SK-N-SH (cell line): ENCODE measurements around the gene BAIAP3. TPM values are rescaled to one million over a fixed set of nuclear protein-coding genes. Genes with fewer than 3 reads are reported as not detected.

Experiments
- CTCF ChIA-PET: fragments of 300-600, 350-600 bp; formaldehyde crosslinking; extraction: SDS; loops from one replicate; lab custom pipeline; 2021; lab: Yijun Ruan, JAX
- POLR2A ChIA-PET: fragments of 350-600 bp; sonication (Branson Sonifier 250); formaldehyde crosslinking; extraction: SDS; loops from one replicate; lab custom pipeline; 2020; ENCODE audit warnings: antibody characterized with exemption, inconsistent platforms; lab: Yijun Ruan, JAX
- DNase-seq: peaks from one replicate; pipeline ENCODE4 v3.0.0; 2012
- H2AFZ ChIP-seq: fragments of 200-600 bp; sonication (generic); 2 replicates; pipeline ENCODE4 v1.8.1; 2016; ENCODE audit warnings: antibody characterized with exemption, mild to moderate bottlenecking, low read depth
- H3F3A ChIP-seq: fragments of 200-600 bp; sonication (generic); replicated peaks from 2 replicates; pipeline ENCODE3; 2016; ENCODE audit warnings: antibody characterized with exemption, mild to moderate bottlenecking; ENCODE audit not compliant: insufficient read depth
- H3K27ac ChIP-seq, 2 experiments: fragments of 200-500 bp in 1 of 2; fragments of 200-600 bp in 1 of 2; sonication (Bioruptor generic) in 1 of 2; sonication (generic), shearing (Covaris generic) in 1 of 2; 2 replicates each; pipeline versions ENCODE4 v1.5.1 to v1.6.1; 2014 to 2016; ENCODE audit warnings: low read depth in 2 of 2, inconsistent platforms in 1 of 2, low read length in 1 of 2, mild to moderate bottlenecking in 1 of 2, mixed read lengths in 1 of 2
- H3K27me3 ChIP-seq: fragments of 200-600 bp; sonication (generic), shearing (Covaris generic); 2 replicates; pipeline ENCODE4 v1.6.1; 2016; ENCODE audit warnings: mixed run types; ENCODE audit not compliant: insufficient read depth
- H3K36me3 ChIP-seq, 2 experiments: fragments of 200-500 bp in 1 of 2; fragments of 200-600 bp in 1 of 2; sonication (Bioruptor generic) in 1 of 2; sonication (generic) in 1 of 2; replicated peaks in 1 of 2; 2 replicates each; pipeline versions ENCODE3 to v1.5.1; 2014 to 2016; ENCODE audit warnings: low read length in 1 of 2, mild to moderate bottlenecking in 1 of 2; ENCODE audit not compliant: insufficient read depth in 2 of 2, control insufficient read depth in 1 of 2
- H3K4me1 ChIP-seq, 2 experiments: fragments of 200-500 bp in 1 of 2; fragments of 200-600 bp in 1 of 2; sonication (Bioruptor generic) in 1 of 2; sonication (generic), shearing (Covaris generic) in 1 of 2; 2 replicates each; pipeline versions ENCODE4 v1.5.1 to v1.6.1; 2014 to 2016; ENCODE audit warnings: low read depth in 1 of 2, low read length in 1 of 2, mixed run types in 1 of 2; ENCODE audit not compliant: insufficient read depth in 2 of 2, control insufficient read depth in 1 of 2
- H3K4me2 ChIP-seq: fragments of 200-600 bp; sonication (generic), shearing (Covaris generic); 2 replicates; pipeline ENCODE4 v1.6.1; 2017; ENCODE audit warnings: mixed run types
- H3K4me3 ChIP-seq, 2 experiments: fragments of 200-500 bp in 1 of 2; fragments of 200-600 bp in 1 of 2; sonication (Bioruptor generic) in 1 of 2; sonication (generic), shearing (Covaris generic) in 1 of 2; 2 replicates each; pipeline versions ENCODE4 v1.5.1 to v1.8.1; 2014 to 2016; ENCODE audit warnings: low read depth in 2 of 2, inconsistent platforms in 1 of 2, low read length in 1 of 2, mild to moderate bottlenecking in 1 of 2, mixed read lengths in 1 of 2, moderate library complexity in 1 of 2
- H3K79me2 ChIP-seq: fragments of 200-600 bp; sonication (generic); 2 replicates; pipeline ENCODE4 v1.8.1; 2017; ENCODE audit warnings: mild to moderate bottlenecking; ENCODE audit not compliant: insufficient read depth
- H3K9ac ChIP-seq: fragments of 200-600 bp; sonication (generic); 2 replicates; pipeline ENCODE4 v1.6.1; 2017; ENCODE audit warnings: mixed run types
- H3K9me2 ChIP-seq: fragments of 200-600 bp; sonication (generic); 2 replicates; pipeline ENCODE4 v1.6.1; 2017; ENCODE audit warnings: mixed run types
- H3K9me3 ChIP-seq: fragments of 200-600 bp; sonication (generic); 2 replicates; pipeline ENCODE4 v1.6.1; 2017; ENCODE audit warnings: mixed run types, mild to moderate bottlenecking, moderate library complexity
- H4K20me1 ChIP-seq: fragments of 200-600 bp; sonication (generic); 2 replicates; pipeline ENCODE4 v1.6.1; 2017; ENCODE audit warnings: mild to moderate bottlenecking, mixed run types; ENCODE audit not compliant: insufficient read depth
- CHD2 ChIP-seq: fragments of 150-350 bp; IDR thresholded peaks from 2 replicates; pipeline ENCODE4 v1.6.1; 2018; ENCODE audit warnings: low read length; ENCODE audit not compliant: partially characterized antibody
- FOSL2 ChIP-seq: IDR thresholded peaks from 2 replicates; pipeline ENCODE4 v1.4.0; 2012; ENCODE audit warnings: low read depth, mild to moderate bottlenecking, moderate library complexity, borderline replicate concordance
- FOXM1 ChIP-seq: IDR thresholded peaks from 2 replicates; pipeline ENCODE4 v1.4.0; 2012; ENCODE audit warnings: low read depth, mild to moderate bottlenecking
- NFIC ChIP-seq: IDR thresholded peaks from 2 replicates; pipeline ENCODE4 v1.4.0; 2012; ENCODE audit warnings: borderline replicate concordance
- NRF1 ChIP-seq: IDR thresholded peaks from 2 replicates; pipeline ENCODE4 v1.6.1; 2012; ENCODE audit warnings: low read depth, mild to moderate bottlenecking, low read length
- POLR2AphosphoS5 ChIP-seq: IDR thresholded peaks from 2 replicates; pipeline ENCODE4 v1.6.1; 2012; ENCODE audit warnings: low read depth, low read length
- RAD21 ChIP-seq: IDR thresholded peaks from 2 replicates; pipeline ENCODE4 v1.6.1; 2012; ENCODE audit warnings: mild to moderate bottlenecking, low read length
- RXRA ChIP-seq: IDR thresholded peaks from 2 replicates; pipeline ENCODE4 v1.4.0; 2012; ENCODE audit warnings: low read depth, mild to moderate bottlenecking, borderline replicate concordance
- SIN3A ChIP-seq: IDR thresholded peaks from 2 replicates; pipeline ENCODE4 v1.6.1; 2012; ENCODE audit warnings: low read depth, mild to moderate bottlenecking, low read length, moderate library complexity, borderline replicate concordance
- TAF1 ChIP-seq: IDR thresholded peaks from 2 replicates; pipeline ENCODE4 v1.6.1; 2012; ENCODE audit warnings: low read depth, mild to moderate bottlenecking, low read length, moderate library complexity, borderline replicate concordance
- TEAD4 ChIP-seq: IDR thresholded peaks from 2 replicates; pipeline ENCODE4 v1.4.0; 2012; ENCODE audit warnings: mild to moderate bottlenecking, borderline replicate concordance; ENCODE audit not compliant: insufficient read depth
- YY1 ChIP-seq: IDR thresholded peaks from 2 replicates; pipeline ENCODE4 v1.4.0; 2012; ENCODE audit warnings: low read depth, mild to moderate bottlenecking
- WGBS: methylation state at CpG from one replicate; pipeline ENCODE4 v1.1.6; 2017; ENCODE audit warnings: low lambda C conversion rate; 5-methylcytosine and 5-hydroxymethylcytosine counted together
- polyA plus RNA-seq, 3 experiments: library from polyadenylated mRNA; depleted of rRNA; stranded (reverse); fragments of >200 nt; gene quantifications; 2 replicates each; pipeline ENCODE4 v1.2.3, GENCODE V29; 2012
- TF ChIP-seq, protein P1 (sequence below): IDR thresholded peaks from 2 replicates; pipeline ENCODE4 v1.4.0; 2012; ENCODE audit warnings: low read depth, borderline replicate concordance
- TF ChIP-seq, protein P2 (sequence below): IDR thresholded peaks from 2 replicates; pipeline ENCODE4 v1.4.0; 2012; ENCODE audit warnings: low read depth
- TF ChIP-seq, protein P3 (sequence below): IDR thresholded peaks from 2 replicates; pipeline ENCODE4 v1.4.0; 2012; ENCODE audit warnings: low read depth, borderline replicate concordance

Gene BAIAP3
- polyA plus RNA-seq, 1 of the 3 experiments (the other 2 are of a cell fraction): 1.1 TPM

DNA sequence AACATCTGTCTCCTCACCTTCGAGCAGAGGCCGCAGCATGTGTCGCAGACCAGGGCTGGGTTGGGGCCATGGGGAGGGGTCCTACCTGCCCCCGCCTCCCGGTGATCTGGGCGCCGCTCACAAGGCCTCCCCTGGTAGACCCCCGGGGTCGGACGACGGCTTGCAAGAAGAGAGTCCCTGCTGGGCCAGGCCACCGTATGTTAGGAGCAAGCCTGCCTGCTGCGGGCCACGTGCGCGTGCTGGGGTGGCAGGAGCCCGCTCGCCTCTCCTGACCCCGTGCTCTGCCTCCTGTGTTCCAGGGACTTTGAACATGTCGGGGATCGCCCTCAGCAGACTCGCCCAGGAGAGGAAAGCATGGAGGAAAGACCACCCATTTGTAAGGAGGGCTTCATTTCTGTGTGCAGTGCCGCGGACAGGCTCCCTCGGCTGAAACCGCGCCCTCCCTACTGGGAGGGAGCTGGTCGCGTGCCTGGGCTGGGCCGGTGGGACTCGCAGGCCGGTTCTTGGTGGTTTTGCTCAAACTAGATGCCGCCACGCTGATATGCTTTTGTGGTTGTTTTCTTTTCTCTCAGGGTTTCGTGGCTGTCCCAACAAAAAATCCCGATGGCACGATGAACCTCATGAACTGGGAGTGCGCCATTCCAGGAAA lies 19.6 kb upstream of the BAIAP3 start:
- WGBS: 95% methylated on average over 29 of the region's 38 CpGs
- H3K9ac ChIP-seq: no peak overlapping the region
- ChIA-PET CTCF (no interaction called here), POLR2A (interaction anchor here (1.4 kb wide), 1 partner anchor 18 kb away, joined by 4 read pairs; no protein-coding TSS in a partner anchor)
- peaks cover 10 to 25% of the 10 kb centered on the region in 2 experiments; a peak in 2 of 4 replicates for H3K4me1 ChIP-seq
- H3K4me2 ChIP-seq: no peak overlapping the region
- H3F3A ChIP-seq: no peaks in the 10 kb centered on the region
- H3K27ac ChIP-seq: no peak overlapping the region
- no peak overlapping the region for H3K4me3 ChIP-seq
- H2AFZ ChIP-seq: no peak overlapping the region
- no peaks in the 10 kb centered on the region for H3K27me3 ChIP-seq
- no peak for TF ChIP-seq SIN3A
- TF ChIP-seq POLR2AphosphoS5: no peak
- TF ChIP-seq TEAD4: no peak
- no peak for TF ChIP-seq NRF1
- no peak for TF ChIP-seq TAF1
- TF ChIP-seq NFIC: no peak
- TF ChIP-seq FOXM1: no peak
- TF ChIP-seq, protein P1, sequence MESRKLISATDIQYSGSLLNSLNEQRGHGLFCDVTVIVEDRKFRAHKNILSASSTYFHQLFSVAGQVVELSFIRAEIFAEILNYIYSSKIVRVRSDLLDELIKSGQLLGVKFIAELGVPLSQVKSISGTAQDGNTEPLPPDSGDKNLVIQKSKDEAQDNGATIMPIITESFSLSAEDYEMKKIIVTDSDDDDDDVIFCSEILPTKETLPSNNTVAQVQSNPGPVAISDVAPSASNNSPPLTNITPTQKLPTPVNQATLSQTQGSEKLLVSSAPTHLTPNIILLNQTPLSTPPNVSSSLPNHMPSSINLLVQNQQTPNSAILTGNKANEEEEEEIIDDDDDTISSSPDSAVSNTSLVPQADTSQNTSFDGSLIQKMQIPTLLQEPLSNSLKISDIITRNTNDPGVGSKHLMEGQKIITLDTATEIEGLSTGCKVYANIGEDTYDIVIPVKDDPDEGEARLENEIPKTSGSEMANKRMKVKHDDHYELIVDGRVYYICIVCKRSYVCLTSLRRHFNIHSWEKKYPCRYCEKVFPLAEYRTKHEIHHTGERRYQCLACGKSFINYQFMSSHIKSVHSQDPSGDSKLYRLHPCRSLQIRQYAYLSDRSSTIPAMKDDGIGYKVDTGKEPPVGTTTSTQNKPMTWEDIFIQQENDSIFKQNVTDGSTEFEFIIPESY: no peak
- TF ChIP-seq CHD2: no peak
- TF ChIP-seq YY1: no peak
- no peak for TF ChIP-seq RXRA
- TF ChIP-seq FOSL2: no peak
- TF ChIP-seq RAD21: no peak
- TF ChIP-seq, protein P2, sequence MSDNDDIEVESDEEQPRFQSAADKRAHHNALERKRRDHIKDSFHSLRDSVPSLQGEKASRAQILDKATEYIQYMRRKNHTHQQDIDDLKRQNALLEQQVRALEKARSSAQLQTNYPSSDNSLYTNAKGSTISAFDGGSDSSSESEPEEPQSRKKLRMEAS: no peak
- TF ChIP-seq, protein P3, sequence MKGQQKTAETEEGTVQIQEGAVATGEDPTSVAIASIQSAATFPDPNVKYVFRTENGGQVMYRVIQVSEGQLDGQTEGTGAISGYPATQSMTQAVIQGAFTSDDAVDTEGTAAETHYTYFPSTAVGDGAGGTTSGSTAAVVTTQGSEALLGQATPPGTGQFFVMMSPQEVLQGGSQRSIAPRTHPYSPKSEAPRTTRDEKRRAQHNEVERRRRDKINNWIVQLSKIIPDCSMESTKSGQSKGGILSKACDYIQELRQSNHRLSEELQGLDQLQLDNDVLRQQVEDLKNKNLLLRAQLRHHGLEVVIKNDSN: no peak
- TF ChIP-seq, all 33 proteins: peak for 0
- H3K36me3 ChIP-seq: peaks cover 21 to 62% of the 10 kb centered on the region in 2 experiments
- no peak for DNase-seq
- H3K9me3 ChIP-seq: no peaks in the 10 kb centered on the region
- peaks cover 89% of the 10 kb centered on the region for H4K20me1 ChIP-seq
- H3K79me2 ChIP-seq: peaks cover 90% of the 10 kb centered on the region
- no peaks in the 10 kb centered on the region for H3K9me2 ChIP-seq
